Activated CD8-positive, alpha-beta T cell treated with anti-CD3 and anti-CD28 coated beads for 36 hours (primary cell): ENCODE data around the gene ACTN4. TPM values are rescaled to one million over a fixed set of nuclear protein-coding genes. Genes with fewer than 3 reads are reported as not detected.
"Not testable (repeated sequence)": the region's sequence is repeated elsewhere in the genome, so short reads cannot be mapped to it uniquely, and the experiment has no call there.

Source experiments
- ATAC-seq: fragments of 200-7000 bp; cut with Tn5 transposase; one replicate; pipeline ENCODE4 v1.10.0; 2021; ENCODE audit warnings: mild to moderate bottlenecking, moderate library complexity
- CTCF ChIA-PET: fragments of 350-600 bp; sonication (Branson Sonifier 250); formaldehyde crosslinking; loops from one replicate; lab custom pipeline; 2021; ENCODE audit warnings: antibody characterized with exemption; lab: Charles Lee
- POLR2A ChIA-PET: fragments of 350-600 bp; sonication (Branson Sonifier 250); formaldehyde crosslinking; loops from one replicate; lab custom pipeline; 2021; ENCODE audit warnings: antibody characterized with exemption; lab: Charles Lee
- DNase-seq: peaks from one replicate; pipeline ENCODE4 v3.0.0-alpha.2; 2020
- H3K27ac Mint-ChIP-seq: one replicate; pipeline ENCODE4 v1.8.0; 2021; ENCODE audit warnings: mild to moderate bottlenecking, mixed read lengths
- H3K27me3 Mint-ChIP-seq: one replicate; pipeline ENCODE4 v1.8.0; 2021; ENCODE audit warnings: mixed read lengths
- H3K36me3 Mint-ChIP-seq: one replicate; pipeline ENCODE4 v1.8.0; 2021; ENCODE audit warnings: low read depth, mixed read lengths
- H3K4me1 Mint-ChIP-seq: one replicate; pipeline ENCODE4 v1.8.0; 2021; ENCODE audit warnings: low read depth, mixed read lengths
- H3K4me3 Mint-ChIP-seq: one replicate; pipeline ENCODE4 v1.8.0; 2021; ENCODE audit warnings: mild to moderate bottlenecking, moderate library complexity, mixed read lengths
- H3K9me3 Mint-ChIP-seq: one replicate; pipeline ENCODE4 v1.8.0; 2021; ENCODE audit warnings: mixed read lengths
- intact Hi-C: fragments of 100-400 bp; cut with micrococcal nuclease; formaldehyde crosslinking; loops from one replicate; pipeline ENCODE4 v1.10.0; 2022
- total RNA-seq, 2 experiments: library from RNA; stranded (reverse); gene quantifications; one replicate each; pipeline ENCODE4 v1.2.3, GENCODE V29; 2021
- TF ChIP-seq, protein P1 (sequence below): fragments of 200-600 bp; IDR thresholded peaks from one replicate; pipeline ENCODE4 v1.8.0; 2022; ENCODE audit warnings: antibody characterized with exemption, mild to moderate bottlenecking

The ACTN4 gene
- total RNA-seq, 2 experiments from 2014 or later, result 183 to 189 TPM

DNA sequence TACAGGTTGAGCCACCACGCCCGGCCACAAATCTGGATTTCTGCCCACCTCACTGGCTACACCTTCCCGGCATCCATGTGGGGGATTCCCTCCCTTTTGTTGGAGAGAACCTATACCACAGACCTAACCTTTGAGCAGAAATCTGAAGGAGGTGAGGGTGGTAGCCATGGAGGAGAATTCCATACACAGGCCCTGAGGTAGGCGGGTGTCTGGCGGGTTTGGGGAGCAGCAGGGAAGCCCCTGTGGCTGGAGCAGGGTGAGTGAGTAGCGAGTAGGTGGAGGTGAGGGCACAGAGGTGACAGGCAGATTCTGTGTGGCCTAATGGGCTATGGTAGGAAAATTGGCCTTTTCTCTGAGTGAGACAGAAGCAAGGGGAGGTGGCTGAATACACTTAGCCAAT lies 17.9 kb upstream of the ACTN4 start:
- TF ChIP-seq, protein P1, sequence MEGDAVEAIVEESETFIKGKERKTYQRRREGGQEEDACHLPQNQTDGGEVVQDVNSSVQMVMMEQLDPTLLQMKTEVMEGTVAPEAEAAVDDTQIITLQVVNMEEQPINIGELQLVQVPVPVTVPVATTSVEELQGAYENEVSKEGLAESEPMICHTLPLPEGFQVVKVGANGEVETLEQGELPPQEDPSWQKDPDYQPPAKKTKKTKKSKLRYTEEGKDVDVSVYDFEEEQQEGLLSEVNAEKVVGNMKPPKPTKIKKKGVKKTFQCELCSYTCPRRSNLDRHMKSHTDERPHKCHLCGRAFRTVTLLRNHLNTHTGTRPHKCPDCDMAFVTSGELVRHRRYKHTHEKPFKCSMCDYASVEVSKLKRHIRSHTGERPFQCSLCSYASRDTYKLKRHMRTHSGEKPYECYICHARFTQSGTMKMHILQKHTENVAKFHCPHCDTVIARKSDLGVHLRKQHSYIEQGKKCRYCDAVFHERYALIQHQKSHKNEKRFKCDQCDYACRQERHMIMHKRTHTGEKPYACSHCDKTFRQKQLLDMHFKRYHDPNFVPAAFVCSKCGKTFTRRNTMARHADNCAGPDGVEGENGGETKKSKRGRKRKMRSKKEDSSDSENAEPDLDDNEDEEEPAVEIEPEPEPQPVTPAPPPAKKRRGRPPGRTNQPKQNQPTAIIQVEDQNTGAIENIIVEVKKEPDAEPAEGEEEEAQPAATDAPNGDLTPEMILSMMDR, result no peak
- ChIA-PET POLR2A (no interaction called here), CTCF (no interaction called here)

DNA sequence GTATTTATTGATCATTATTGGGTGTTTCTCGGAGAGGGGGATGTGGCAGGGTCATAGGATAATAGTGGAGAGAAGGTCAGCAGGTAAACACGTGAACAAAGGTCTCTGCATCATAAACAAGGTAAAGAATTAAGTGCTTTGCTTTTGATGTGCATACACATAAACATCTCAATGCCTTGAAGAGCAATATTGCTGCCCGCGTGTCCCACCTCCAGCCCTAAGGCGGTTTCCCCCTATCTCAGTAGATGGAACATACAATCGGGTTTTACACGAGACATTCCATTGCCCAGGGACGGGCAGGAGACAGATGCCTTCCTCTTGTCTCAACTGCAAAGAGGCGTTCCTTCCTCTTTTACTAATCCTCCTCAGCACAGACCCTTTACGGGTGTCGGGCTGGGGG lies 16.1 kb upstream of the ACTN4 start:
- DNase-seq, ATAC-seq, H3K27ac Mint-ChIP-seq, POLR2A ChIA-PET, H3K4me3 Mint-ChIP-seq, H3K27me3 Mint-ChIP-seq, CTCF ChIA-PET, H3K9me3 Mint-ChIP-seq: not testable (repeated sequence)
- H3K36me3 Mint-ChIP-seq, result peaks cover 52% of the 10 kb centered on the region
- intact Hi-C loops, result loop anchor here (10.0 kb wide), 1 partner anchor 226 kb away; the partner anchor contains the start of gene FAM98C
- peaks cover 20% of the 10 kb centered on the region for H3K4me1 Mint-ChIP-seq

More for the DNA sequence above, 17.9 kb upstream of the ACTN4 start:
- intact Hi-C loops, result no loop called here
- peaks cover 6% of the 10 kb centered on the region for H3K4me1 Mint-ChIP-seq
- no peaks in the 10 kb centered on the region for H3K27me3 Mint-ChIP-seq
- no peak overlapping the region for H3K4me3 Mint-ChIP-seq
- ATAC-seq (no peak), DNase-seq (no peak)
- H3K27ac Mint-ChIP-seq, result peak overlapping the region; percentile 20
- H3K9me3 Mint-ChIP-seq, result no peaks in the 10 kb centered on the region
- H3K36me3 Mint-ChIP-seq, result peaks cover 50% of the 10 kb centered on the region

DNA sequence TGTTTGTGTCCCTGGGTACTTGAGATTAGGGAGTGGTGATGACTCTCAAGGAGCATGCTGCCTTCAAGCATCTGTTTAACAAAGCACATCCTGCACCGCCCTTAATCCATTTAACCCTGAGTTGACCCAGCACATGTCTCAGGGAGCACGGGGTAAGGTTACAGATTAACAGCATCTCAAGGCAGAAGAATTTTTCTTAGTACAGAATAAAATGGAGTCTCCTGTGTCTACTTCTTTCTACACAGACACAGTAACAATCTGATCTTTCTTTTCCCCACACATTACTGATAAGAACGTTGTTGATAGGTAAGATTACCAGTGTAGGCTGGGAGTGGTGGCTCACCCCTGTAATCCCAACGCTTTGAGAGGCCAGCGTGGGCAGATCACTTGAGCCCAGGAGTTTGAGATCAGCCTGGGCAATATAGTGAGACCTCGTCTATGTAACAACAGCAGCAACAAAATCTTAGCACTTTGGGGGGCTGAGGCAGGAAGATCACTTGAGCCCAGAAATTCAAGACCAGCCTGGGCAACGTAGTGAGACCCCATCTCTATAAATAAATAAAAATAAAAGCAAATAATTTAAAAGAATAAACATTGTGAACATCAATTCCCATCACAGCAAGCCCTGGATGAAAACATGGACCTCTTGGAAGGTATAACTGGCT lies 15.5 kb upstream of the ACTN4 start:
- CTCF ChIA-PET, result interaction anchor here (5.3 kb wide), 1 partner anchor 117 kb away, joined by 51 read pairs; no protein-coding TSS in a partner anchor
- H3K9me3 Mint-ChIP-seq, DNase-seq, H3K27me3 Mint-ChIP-seq, POLR2A ChIA-PET, H3K4me3 Mint-ChIP-seq, ATAC-seq: not testable (repeated sequence)
- intact Hi-C loops, result loop anchor here (10.0 kb wide), 1 partner anchor 227 kb away; the partner anchor contains the start of gene FAM98C
- peaks cover 26% of the 10 kb centered on the region for H3K4me1 Mint-ChIP-seq
- H3K36me3 Mint-ChIP-seq, result peaks cover 51% of the 10 kb centered on the region
- peak overlapping the region; percentile 30 for H3K27ac Mint-ChIP-seq

DNA sequence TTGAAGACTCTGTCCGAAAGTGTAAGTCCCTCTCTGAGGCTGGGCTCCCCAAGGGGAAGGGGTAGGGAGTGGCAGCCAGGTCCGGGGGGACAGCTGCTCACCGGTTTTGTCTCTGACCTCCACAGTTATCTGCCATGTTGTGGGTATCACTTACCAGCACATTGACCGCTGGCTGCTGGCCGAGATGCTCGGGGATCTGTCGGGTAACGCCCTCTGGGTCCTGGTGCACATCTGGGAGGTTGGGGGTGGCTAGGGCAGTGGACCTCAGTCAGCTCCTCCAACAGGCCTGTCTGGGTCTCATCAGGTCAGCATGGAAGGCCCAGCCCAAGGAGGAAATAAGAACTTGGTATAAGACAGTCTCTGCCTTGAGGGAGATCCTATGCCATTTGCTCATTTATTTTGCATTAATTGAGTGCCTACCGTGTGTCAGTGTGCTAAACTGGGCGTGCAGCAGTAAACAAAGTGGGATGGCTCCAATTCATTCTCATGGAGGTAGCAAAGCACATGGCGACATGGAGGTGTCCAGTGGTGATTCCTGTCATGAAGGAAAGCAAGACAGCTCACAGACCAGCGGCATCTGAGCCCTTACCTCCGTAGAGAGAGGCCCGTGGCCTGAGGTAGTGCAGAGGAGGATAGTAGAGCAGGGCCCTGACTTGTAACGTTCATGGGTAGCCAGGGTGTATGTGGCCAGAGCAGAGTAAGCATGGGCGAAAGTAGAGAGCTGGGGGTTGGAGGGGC lies 14.8 kb upstream of the ACTN4 start:
- no peak overlapping the region for H3K27ac Mint-ChIP-seq
- DNase-seq (no peak), ATAC-seq (no peak)
- H3K4me3 Mint-ChIP-seq, result no peak overlapping the region
- peaks cover 33% of the 10 kb centered on the region for H3K4me1 Mint-ChIP-seq
- TF ChIP-seq, protein P1, result no peak
- H3K36me3 Mint-ChIP-seq, result peaks cover 53% of the 10 kb centered on the region
- no peaks in the 10 kb centered on the region for H3K9me3 Mint-ChIP-seq
- no peaks in the 10 kb centered on the region for H3K27me3 Mint-ChIP-seq
- CTCF ChIA-PET, result interaction anchor here (4.5 to 5.5 kb wide), 3 partner anchors 13 to 229 kb away, joined by 37 to 60 read pairs (median 51); partner anchors contain the start of genes EIF3K, FAM98C and MAP4K1
- POLR2A ChIA-PET, result no interaction called here
- intact Hi-C loops, result loop anchor here (10.0 kb wide), 1 partner anchor 228 kb away; the partner anchor contains the start of gene FAM98C

- CTCF ChIA-PET, result interaction anchor here (0.6 to 5.5 kb wide), 41 partner anchors 8 to 718 kb away, joined by 3 to 60 read pairs (median 4); partner anchors contain the start of genes ACTN4, EIF3K, FAM98C and GGN
- no peaks in the 10 kb centered on the region for H3K9me3 Mint-ChIP-seq
- H3K27ac Mint-ChIP-seq, result peak overlapping the region; percentile 76
- DNase-seq (peak; percentile 80), ATAC-seq (no peak)
- H3K4me1 Mint-ChIP-seq, result peaks cover 33% of the 10 kb centered on the region
- H3K27me3 Mint-ChIP-seq, result no peaks in the 10 kb centered on the region
- H3K4me3 Mint-ChIP-seq, result no peak overlapping the region
- POLR2A ChIA-PET, result interaction anchor here (0.6 to 1.7 kb wide), 5 partner anchors 14 to 297 kb away, joined by 3 to 4 read pairs (median 3); partner anchors contain the start of gene MAP4K1
- TF ChIP-seq, protein P1, result peak; percentile 95
- intact Hi-C loops, result loop anchor here (10.0 kb wide), 1 partner anchor 230 kb away; the partner anchor contains the start of gene FAM98C
- peaks cover 39% of the 10 kb centered on the region for H3K36me3 Mint-ChIP-seq
Observed at GRCh38 chr19:38634757-38635482, 12.5 kb upstream of the ACTN4 start.
